Measurements from ENCODE around the gene GPRIN1.

DNA sequence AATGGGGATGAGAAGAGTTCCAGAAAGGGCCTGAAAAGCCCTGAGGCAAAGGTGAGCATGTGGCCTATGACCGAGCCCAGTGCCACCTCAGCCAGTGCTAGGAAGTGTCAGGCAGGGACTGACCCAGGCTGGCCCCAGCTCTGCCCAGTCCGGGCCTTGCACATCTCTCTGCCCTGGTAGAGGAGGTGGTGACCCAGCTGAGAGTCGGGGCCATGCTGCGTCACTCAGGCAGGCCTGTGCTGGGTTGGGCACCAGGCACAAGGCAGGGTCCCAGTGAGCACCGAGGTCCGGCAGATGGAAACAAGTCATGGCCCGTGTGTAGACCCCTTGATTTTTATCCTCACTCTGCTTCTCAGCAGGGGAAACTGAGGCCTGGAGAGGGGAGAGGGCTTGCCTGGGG, 60.1 kb downstream of the GPRIN1 start:
- TF ChIP-seq, protein P1, sequence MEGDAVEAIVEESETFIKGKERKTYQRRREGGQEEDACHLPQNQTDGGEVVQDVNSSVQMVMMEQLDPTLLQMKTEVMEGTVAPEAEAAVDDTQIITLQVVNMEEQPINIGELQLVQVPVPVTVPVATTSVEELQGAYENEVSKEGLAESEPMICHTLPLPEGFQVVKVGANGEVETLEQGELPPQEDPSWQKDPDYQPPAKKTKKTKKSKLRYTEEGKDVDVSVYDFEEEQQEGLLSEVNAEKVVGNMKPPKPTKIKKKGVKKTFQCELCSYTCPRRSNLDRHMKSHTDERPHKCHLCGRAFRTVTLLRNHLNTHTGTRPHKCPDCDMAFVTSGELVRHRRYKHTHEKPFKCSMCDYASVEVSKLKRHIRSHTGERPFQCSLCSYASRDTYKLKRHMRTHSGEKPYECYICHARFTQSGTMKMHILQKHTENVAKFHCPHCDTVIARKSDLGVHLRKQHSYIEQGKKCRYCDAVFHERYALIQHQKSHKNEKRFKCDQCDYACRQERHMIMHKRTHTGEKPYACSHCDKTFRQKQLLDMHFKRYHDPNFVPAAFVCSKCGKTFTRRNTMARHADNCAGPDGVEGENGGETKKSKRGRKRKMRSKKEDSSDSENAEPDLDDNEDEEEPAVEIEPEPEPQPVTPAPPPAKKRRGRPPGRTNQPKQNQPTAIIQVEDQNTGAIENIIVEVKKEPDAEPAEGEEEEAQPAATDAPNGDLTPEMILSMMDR (IDR thresholded peaks at IDR 0.05; ENCODE audit: low read depth, low read length, missing input control): no peak
- TF ChIP-seq TAF1 (conservative IDR thresholded peaks at IDR 0.05) (no peak), RAD21 (IDR thresholded peaks at IDR 0.05) (no peak), GABPA (IDR thresholded peaks at IDR 0.05 in 1 of 2, conservative IDR thresholded peaks at IDR 0.05 in 1 of 2) (no peak), EGR1 (IDR thresholded peaks at IDR 0.05; ENCODE audit: low read depth in 2 of 2) (no peak), YY1 (IDR thresholded peaks at IDR 0.05) (no peak), FOXA1 (IDR thresholded peaks at IDR 0.05) (no peak), HNF4G (IDR thresholded peaks at IDR 0.05) (no peak), NR2F2 (IDR thresholded peaks at IDR 0.05) (no peak), JUND (IDR thresholded peaks at IDR 0.05) (no peak)
- TF ChIP-seq, protein P2, sequence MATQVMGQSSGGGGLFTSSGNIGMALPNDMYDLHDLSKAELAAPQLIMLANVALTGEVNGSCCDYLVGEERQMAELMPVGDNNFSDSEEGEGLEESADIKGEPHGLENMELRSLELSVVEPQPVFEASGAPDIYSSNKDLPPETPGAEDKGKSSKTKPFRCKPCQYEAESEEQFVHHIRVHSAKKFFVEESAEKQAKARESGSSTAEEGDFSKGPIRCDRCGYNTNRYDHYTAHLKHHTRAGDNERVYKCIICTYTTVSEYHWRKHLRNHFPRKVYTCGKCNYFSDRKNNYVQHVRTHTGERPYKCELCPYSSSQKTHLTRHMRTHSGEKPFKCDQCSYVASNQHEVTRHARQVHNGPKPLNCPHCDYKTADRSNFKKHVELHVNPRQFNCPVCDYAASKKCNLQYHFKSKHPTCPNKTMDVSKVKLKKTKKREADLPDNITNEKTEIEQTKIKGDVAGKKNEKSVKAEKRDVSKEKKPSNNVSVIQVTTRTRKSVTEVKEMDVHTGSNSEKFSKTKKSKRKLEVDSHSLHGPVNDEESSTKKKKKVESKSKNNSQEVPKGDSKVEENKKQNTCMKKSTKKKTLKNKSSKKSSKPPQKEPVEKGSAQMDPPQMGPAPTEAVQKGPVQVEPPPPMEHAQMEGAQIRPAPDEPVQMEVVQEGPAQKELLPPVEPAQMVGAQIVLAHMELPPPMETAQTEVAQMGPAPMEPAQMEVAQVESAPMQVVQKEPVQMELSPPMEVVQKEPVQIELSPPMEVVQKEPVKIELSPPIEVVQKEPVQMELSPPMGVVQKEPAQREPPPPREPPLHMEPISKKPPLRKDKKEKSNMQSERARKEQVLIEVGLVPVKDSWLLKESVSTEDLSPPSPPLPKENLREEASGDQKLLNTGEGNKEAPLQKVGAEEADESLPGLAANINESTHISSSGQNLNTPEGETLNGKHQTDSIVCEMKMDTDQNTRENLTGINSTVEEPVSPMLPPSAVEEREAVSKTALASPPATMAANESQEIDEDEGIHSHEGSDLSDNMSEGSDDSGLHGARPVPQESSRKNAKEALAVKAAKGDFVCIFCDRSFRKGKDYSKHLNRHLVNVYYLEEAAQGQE (IDR thresholded peaks at IDR 0.05): no peak
- TF ChIP-seq, protein P3, sequence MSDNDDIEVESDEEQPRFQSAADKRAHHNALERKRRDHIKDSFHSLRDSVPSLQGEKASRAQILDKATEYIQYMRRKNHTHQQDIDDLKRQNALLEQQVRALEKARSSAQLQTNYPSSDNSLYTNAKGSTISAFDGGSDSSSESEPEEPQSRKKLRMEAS (IDR thresholded peaks at IDR 0.05): no peak
- TF ChIP-seq, protein P4, sequence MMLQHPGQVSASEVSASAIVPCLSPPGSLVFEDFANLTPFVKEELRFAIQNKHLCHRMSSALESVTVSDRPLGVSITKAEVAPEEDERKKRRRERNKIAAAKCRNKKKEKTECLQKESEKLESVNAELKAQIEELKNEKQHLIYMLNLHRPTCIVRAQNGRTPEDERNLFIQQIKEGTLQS (IDR thresholded peaks at IDR 0.05): no peak

Data from liver (tissue), 3 donors.